K562 (cell line): Measurements from ENCODE around the gene CCR7. TPM values are rescaled to one million over a fixed set of nuclear protein-coding genes. Genes with fewer than 3 reads are reported as not detected.
A peak's percentile ranks its signal among the peaks of the same experiment; 100 is the strongest.

Experiments used
- ATAC-seq: fragments of 200-7000 bp; cut with Tn5 transposase; 3 replicates; pipeline ENCODE4 v1.9.1; 2020; ENCODE audit warnings: moderate library complexity
- BruUV-seq: library from RNA; stranded (reverse); fragments of 400-500 nt; replicated peaks from 2 replicates; lab custom pipeline; 2021; lab: Mats Ljungman, UMichigan
- CTCF ChIA-PET: fragments of 300-600 bp; formaldehyde crosslinking; extraction: SDS; loops from one replicate; lab custom pipeline; 2021; ENCODE audit warnings: low intra/inter-chr PET ratio; lab: Yijun Ruan, JAX
- POLR2A ChIA-PET: fragments of 300-600, 350-650 bp; sonication (Branson Sonifier 250); formaldehyde crosslinking; extraction: SDS; loops from one replicate; lab custom pipeline; 2021; ENCODE audit warnings: antibody characterized with exemption, inconsistent platforms; lab: Yijun Ruan, JAX
- DNase-seq, 4 experiments: peaks; one replicate each; pipeline versions ENCODE4 v3.0.0 to v3.0.0-alpha.2; 2011 to 2018; ENCODE audit warnings: low spot score in 3 of 4, mixed read lengths in 3 of 4; ENCODE audit errors: extremely low read depth in 1 of 4
- FAIRE-seq: peaks from 2 replicates; lab custom pipeline; 2011; peaks lifted over from hg19 to GRCh38; lab: Jason Lieb, UNC
- H2AFZ ChIP-seq: 2 replicates; pipeline ENCODE4 v1.6.0; 2011; ENCODE audit warnings: low read depth, low read length, control low read depth, inconsistent platforms
- H3K27ac ChIP-seq: fragments of 200-600 bp; 3 replicates; pipeline ENCODE4 v1.8.0; 2011; ENCODE audit warnings: low read depth, mild to moderate bottlenecking, control low read depth, inconsistent platforms, low read length, moderate library complexity, mixed read lengths; ENCODE audit errors: extremely low read depth
- H3K27me3 ChIP-seq, 2 experiments: fragments of 300-600 bp in 1 of 2; 2 replicates in 1 of 2; 3 replicates in 1 of 2; pipeline versions ENCODE4 v1.6.0 to v1.8.0; 2011; ENCODE audit warnings: inconsistent platforms in 2 of 2, low read length in 2 of 2, mild to moderate bottlenecking in 1 of 2, mixed read lengths in 1 of 2, moderate library complexity in 1 of 2; ENCODE audit not compliant: control insufficient read depth in 2 of 2, insufficient read depth in 2 of 2
- H3K36me3 ChIP-seq: fragments of 300-600 bp; 3 replicates; pipeline ENCODE4 v1.8.0; 2011; ENCODE audit warnings: mild to moderate bottlenecking, low read length, inconsistent platforms; ENCODE audit not compliant: control insufficient read depth, insufficient read depth
- H3K4me1 ChIP-seq, 2 experiments: fragments of 200-600 bp in 1 of 2; replicated peaks in 1 of 2; 2 replicates in 1 of 2; 3 replicates in 1 of 2; pipeline versions ENCODE4 v1.5.1 to v1.8.0; 2011; ENCODE audit warnings: inconsistent platforms in 2 of 2, low read length in 2 of 2, mild to moderate bottlenecking in 1 of 2, mixed read lengths in 1 of 2, moderate library complexity in 1 of 2; ENCODE audit not compliant: control insufficient read depth in 2 of 2, insufficient read depth in 2 of 2
- H3K4me2 ChIP-seq: 2 replicates; pipeline ENCODE4 v1.6.1; 2011; ENCODE audit warnings: low read length, control low read depth, inconsistent platforms, mixed read lengths; ENCODE audit not compliant: insufficient read depth
- H3K4me3 ChIP-seq: fragments of 200-600 bp; sonication (generic), shearing (Covaris generic); 2 replicates; pipeline ENCODE4 v1.5.1; 2016; ENCODE audit warnings: control low read depth, inconsistent platforms
- H3K79me2 ChIP-seq: fragments of 200-600 bp; 3 replicates; pipeline ENCODE4 v1.8.0; 2011; ENCODE audit warnings: low read length, inconsistent platforms; ENCODE audit not compliant: control insufficient read depth, insufficient read depth
- H3K9ac ChIP-seq, 2 experiments: 2 replicates each; pipeline versions ENCODE4 v1.6.0 to v1.6.1; 2011; ENCODE audit warnings: low read depth in 2 of 2, low read length in 2 of 2, control low read depth in 1 of 2, inconsistent platforms in 1 of 2, mild to moderate bottlenecking in 1 of 2, mixed read lengths in 1 of 2; ENCODE audit not compliant: insufficient read depth in 1 of 2
- H3K9me1 ChIP-seq: one replicate; pipeline ENCODE4 v1.6.0; 2011; ENCODE audit warnings: inconsistent platforms, mild to moderate bottlenecking, low read length, moderate library complexity; ENCODE audit not compliant: control insufficient read depth, insufficient read depth
- H3K9me3 ChIP-seq: replicated peaks from 2 replicates; pipeline ENCODE4 v1.5.1; 2011; ENCODE audit warnings: low read depth, low read length, inconsistent platforms; ENCODE audit not compliant: control insufficient read depth, insufficient read depth
- H4K20me1 ChIP-seq: replicated peaks from 2 replicates; pipeline ENCODE4 v1.6.1; 2011; ENCODE audit warnings: low read length, inconsistent platforms, mixed read lengths; ENCODE audit not compliant: control insufficient read depth, insufficient read depth
- BCOR ChIP-seq: fragments of 450-650 bp; IDR thresholded peaks from 2 replicates; pipeline ENCODE4 v1.6.1; 2016
- BRD9 ChIP-seq: fragments of 450-650 bp; IDR thresholded peaks from 2 replicates; pipeline ENCODE4 v1.6.1; 2018; ENCODE audit warnings: low read depth; ENCODE audit not compliant: partially characterized antibody
- CHD1 ChIP-seq: fragments of 200-600 bp; sonication (generic); IDR thresholded peaks from one replicate; pipeline ENCODE4 v1.6.1; 2012; ENCODE audit warnings: mild to moderate bottlenecking, moderate library complexity, low read length, inconsistent platforms
- ELF1 ChIP-seq: fragments of 200-800 bp; sonication (Bioruptor generic); IDR thresholded peaks from 2 replicates; pipeline ENCODE4 v1.6.1; 2016; ENCODE audit warnings: missing genetic modification characterization, missing compliant biosample characterization
- KLF10 ChIP-seq: fragments of 250-450 bp; sonication (Bioruptor Pico); IDR thresholded peaks from 2 replicates; pipeline ENCODE4 v1.6.1; 2021; ENCODE audit warnings: matching md5 sums
- RBM39 ChIP-seq: fragments of 200-400 bp; formaldehyde crosslinking; optimal IDR thresholded peaks from 2 replicates; pipeline ENCODE3; 2018; ENCODE audit warnings: low read depth, low read length
- ZNF253 ChIP-seq: fragments of 250-450 bp; sonication (Bioruptor Pico); conservative IDR thresholded peaks from 2 replicates; pipeline ENCODE4 v1.6.1; 2021; ENCODE audit warnings: mild to moderate bottlenecking
- WGBS: fragments of 100-300 bp; shearing (Covaris generic); methylation state at CpG from one replicate; pipeline ENCODE4 v1.1.6; 2016; ENCODE audit warnings: low coverage, mixed read lengths; ENCODE audit not compliant: insufficient coverage; ENCODE audit errors: missing lambda C conversion rate; 5-methylcytosine and 5-hydroxymethylcytosine counted together
- in situ Hi-C: fragments of 300-500 bp; cut with MboI; formaldehyde crosslinking; loops from 4 replicates; pipeline ENCODE4 v1.15.0; 2018; ENCODE audit warnings: inconsistent platforms, mixed read lengths
- intact Hi-C: fragments of 100-400 bp; cut with micrococcal nuclease; formaldehyde crosslinking; loops from 2 replicates; pipeline ENCODE4 v1.14.2; 2022
- polyA plus RNA-seq, 8 experiments: library from polyadenylated mRNA; depleted of rRNA in 4 of 8; stranded (reverse) in 5 of 8; unstranded in 3 of 8; fragments of >200 nt; fragmentation: Nextera tagmentation in 2 of 8; fragmentation: Illumina TruSeq in 1 of 8; extraction: Ambion mirVana in 2 of 8; extraction: Trizol in 1 of 8; gene quantifications; 2 replicates each; pipeline versions ENCODE4 v1.2.1 to v1.2.3, GENCODE V29; 2011 to 2014; ENCODE audit warnings: inconsistent platforms in 1 of 8, missing spikeins in 1 of 8
- total RNA-seq, 7 experiments: library from RNA; depleted of rRNA in 6 of 7; stranded (reverse); fragments of >200 nt in 6 of 7; fragmentation: Illumina TruSeq in 2 of 7; extraction: Trizol in 2 of 7; gene quantifications; 2 replicates each; pipeline versions ENCODE4 v1.2.1 to v1.2.3, GENCODE V29; 2011 to 2021; ENCODE audit warnings: low replicate concordance in 1 of 7

Gene CCR7
- total and polyA plus RNA-seq, 9 of the 15 experiments (the other 6 are each of a cell fraction or from before 2014, with no cell fraction given) = 0.14 to 1.4 (median 0.56) TPM

- intact Hi-C loops = loop anchor here (2.0 kb wide), 1 partner anchor 25 kb away; no protein-coding TSS in a partner anchor
- Histone ChIP-seq H3K9me3 (no peaks in the 10 kb centered on the region), H3K9me1 (no peaks in the 10 kb centered on the region), H3K36me3 (no peaks in the 10 kb centered on the region), H3K27ac (peak overlapping the region; percentile 30; the same call in 2 of the 3 replicates), H2AFZ (peak overlapping the region; percentile 77), H4K20me1 (no peaks in the 10 kb centered on the region), H3K4me1 (peaks cover 33 to 37% of the 10 kb centered on the region in 2 experiments), H3K27me3 (peaks cover 5 to 16% of the 10 kb centered on the region in 2 experiments; a peak in 2 of 5 replicates), H3K4me2 (peak overlapping the region; percentile 75), H3K9ac (peak overlapping the region in 1 of 2 experiments; percentile 88; a peak in 1 of 4 replicates), H3K79me2 (no peaks in the 10 kb centered on the region), H3K4me3 (peak overlapping the region; percentile 26; the same call in 1 of the 2 replicates)
- WGBS = 25% methylated on average over 3 of the region's 3 CpGs
- TF ChIP-seq BRD9 (no peak), ELF1 (no peak), BCOR (no peak), CHD1 (no peak), KLF10 (CRISPR knock-in tag) (no peak), ZNF253 (no peak), RBM39 (no peak)
- ChIA-PET CTCF (interaction anchor here (0.7 to 2.3 kb wide), 5 partner anchors 118 to 203 kb away, joined by 3 to 26 read pairs (median 5); partner anchors contain the start of gene IGFBP4), POLR2A (interaction anchor here (0.6 to 1.2 kb wide), 4 partner anchors 17 to 1719 kb away, joined by 3 to 4 read pairs (median 4); no protein-coding TSS in a partner anchor)
- no peak for FAIRE-seq
- DNase-seq = no peak
- no TSS peak for BruUV-seq
- ATAC-seq = no peak
- in situ Hi-C loops = no loop called here
Observed at GRCh38 chr17:40561294-40561870, 3.9 kb downstream of the CCR7 start.
